Measurements from ENCODE around the gene CES3. TPM values are rescaled to one million over a fixed set of nuclear protein-coding genes. Genes with fewer than 3 reads are reported as not detected.

CES3 gene
- total RNA-seq (1 to 10 TPM; 4.1 to 4.5 TPM), polyA plus RNA-seq (ENCODE audit: insufficient read depth, low read depth, low replicate concordance) (1.5 TPM)
- long read RNA-seq, donor 1 = 0 reads
- long read RNA-seq, donor 2 = 0 reads

DNA sequence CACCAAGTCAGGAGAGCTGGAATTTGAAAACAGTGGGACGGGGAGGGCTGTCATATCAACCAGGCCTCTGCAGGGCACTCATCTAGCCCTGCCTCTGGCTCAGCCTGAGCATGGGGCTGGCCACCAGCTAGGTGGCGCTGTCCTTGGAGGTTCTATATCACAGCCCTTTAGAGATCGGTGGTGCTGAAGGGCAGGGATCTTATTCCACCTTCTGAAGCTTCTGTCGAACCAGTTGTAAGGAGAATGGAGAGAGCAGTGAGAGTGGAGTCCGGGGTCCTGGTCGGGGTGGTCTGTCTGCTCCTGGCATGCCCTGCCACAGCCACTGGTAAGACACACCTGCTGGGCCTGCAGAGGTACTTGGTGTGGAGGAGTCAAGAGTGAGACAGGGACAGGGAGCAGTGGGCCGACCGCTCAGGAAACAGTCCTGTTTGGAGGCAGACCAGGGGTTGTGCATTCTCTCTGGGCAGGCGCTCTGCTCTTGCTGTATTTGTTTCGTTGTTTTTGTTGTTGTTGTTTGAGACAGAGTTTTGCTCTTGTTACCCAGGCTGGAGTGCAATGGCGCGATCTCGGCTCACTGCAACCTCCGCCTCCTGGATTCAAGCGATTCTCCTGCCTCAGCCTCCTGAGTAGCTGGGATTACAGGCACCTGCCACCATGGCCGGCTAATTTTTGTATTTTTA, at the start of gene CES3:
TSS of gene CES3 (plus strand) at position 202 of the 680 bp plus-strand sequence. CDS start at position 244, 42 bp downstream.
- whole genome bisulfite sequencing, 2 donors = 71 to 85% methylated on average over 15 to 16 of the region's 16 CpGs
- peak; percentile 83 for DNase-seq
- intact Hi-C loops (cut with DNase I; ENCODE audit: low total_unique reads) = no loop called here
- no peaks in the 10 kb centered on the region for H3K9me3 ChIP-seq
- H3K27ac ChIP-seq = no peak within 1 kb of the TSS
- no peaks in the 10 kb centered on the region for H3K36me3 ChIP-seq (ENCODE audit: low read depth, missing control alignments)
- no peak within 1 kb of the TSS for H3K4me3 ChIP-seq
- TF ChIP-seq, protein P1, sequence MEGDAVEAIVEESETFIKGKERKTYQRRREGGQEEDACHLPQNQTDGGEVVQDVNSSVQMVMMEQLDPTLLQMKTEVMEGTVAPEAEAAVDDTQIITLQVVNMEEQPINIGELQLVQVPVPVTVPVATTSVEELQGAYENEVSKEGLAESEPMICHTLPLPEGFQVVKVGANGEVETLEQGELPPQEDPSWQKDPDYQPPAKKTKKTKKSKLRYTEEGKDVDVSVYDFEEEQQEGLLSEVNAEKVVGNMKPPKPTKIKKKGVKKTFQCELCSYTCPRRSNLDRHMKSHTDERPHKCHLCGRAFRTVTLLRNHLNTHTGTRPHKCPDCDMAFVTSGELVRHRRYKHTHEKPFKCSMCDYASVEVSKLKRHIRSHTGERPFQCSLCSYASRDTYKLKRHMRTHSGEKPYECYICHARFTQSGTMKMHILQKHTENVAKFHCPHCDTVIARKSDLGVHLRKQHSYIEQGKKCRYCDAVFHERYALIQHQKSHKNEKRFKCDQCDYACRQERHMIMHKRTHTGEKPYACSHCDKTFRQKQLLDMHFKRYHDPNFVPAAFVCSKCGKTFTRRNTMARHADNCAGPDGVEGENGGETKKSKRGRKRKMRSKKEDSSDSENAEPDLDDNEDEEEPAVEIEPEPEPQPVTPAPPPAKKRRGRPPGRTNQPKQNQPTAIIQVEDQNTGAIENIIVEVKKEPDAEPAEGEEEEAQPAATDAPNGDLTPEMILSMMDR (IDR thresholded peaks at IDR 0.05) = peak; percentile 37 to 70 (median 64)
- no peak for TF ChIP-seq POLR2A (IDR thresholded peaks at IDR 0.05)
- H3K27me3 ChIP-seq = no peaks in the 10 kb centered on the region
- H3K4me1 ChIP-seq = no peaks in the 10 kb centered on the region

- Histone ChIP-seq H3K4me1 (peaks cover 5% of the 10 kb centered on the region), H3K27ac (no peak overlapping the region), H3K36me3 (ENCODE audit: low read depth, missing control alignments) (no peaks in the 10 kb centered on the region), H3K27me3 (no peaks in the 10 kb centered on the region), H3K9me3 (no peaks in the 10 kb centered on the region), H3K4me3 (no peak overlapping the region)
- 94 to 97% methylated on average over 4 to 7 of the region's 8 CpGs for WGBS, 2 donors
- DNase-seq = no peak
- intact Hi-C loops (cut with DNase I; ENCODE audit: low total_unique reads) = no loop called here
- TF ChIP-seq, protein P1 (IDR thresholded peaks at IDR 0.05) = no peak
- TF ChIP-seq POLR2A (IDR thresholded peaks at IDR 0.05) = no peak
Observed at GRCh38 chr16:66911801-66912200, 49.3 kb upstream of the CES3 start.

DNA sequence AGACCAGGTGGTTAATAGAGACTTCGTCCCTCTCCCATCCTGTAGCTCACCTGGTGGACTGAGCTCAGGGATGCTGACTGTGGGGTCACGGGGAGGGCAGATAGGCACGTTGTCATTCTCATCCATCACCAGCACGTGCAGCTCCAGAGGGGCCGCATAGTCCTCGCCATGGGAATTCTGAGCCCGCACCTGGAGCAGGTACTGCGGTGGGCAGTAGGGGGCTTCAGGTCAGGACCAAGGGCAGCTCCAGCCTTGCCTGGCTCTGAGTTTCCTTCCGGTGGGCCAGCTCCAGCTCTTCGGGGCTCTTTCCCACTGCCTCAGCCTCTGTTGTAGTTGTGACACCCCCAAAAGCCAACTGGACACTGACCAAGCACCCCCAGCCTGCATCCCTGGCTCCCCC, 48.0 kb upstream of the CES3 start:
- no peak for DNase-seq
- intact Hi-C loops (cut with DNase I; ENCODE audit: low total_unique reads) = no loop called here
- WGBS, 2 donors = 64% methylated on average over 10 of the region's 10 CpGs; no CpG with 5 or more reads in 1 of the 2 donors

DNA sequence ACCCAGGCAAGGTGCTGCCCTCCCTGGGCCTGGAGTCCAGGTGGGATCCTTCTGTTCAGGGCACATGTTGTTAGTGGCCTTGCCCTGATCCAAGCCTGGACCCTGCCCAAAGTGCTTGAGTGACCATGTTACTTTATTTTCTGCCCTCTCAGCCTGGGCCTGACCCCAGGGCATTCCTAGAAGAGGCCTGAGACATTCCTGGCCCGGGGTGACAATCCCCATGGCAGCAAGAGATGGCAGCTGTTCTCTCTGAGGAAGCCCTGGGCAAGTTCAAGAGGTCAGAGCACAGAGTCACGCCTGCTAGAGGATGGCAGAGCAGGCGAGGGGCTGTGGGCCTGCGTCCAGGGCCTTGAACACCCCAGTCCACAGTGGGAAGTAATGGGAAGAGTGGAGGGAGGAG, 47.4 kb upstream of the CES3 start:
- TF ChIP-seq, protein P1 (IDR thresholded peaks at IDR 0.05) = no peak
- no peak for TF ChIP-seq POLR2A (IDR thresholded peaks at IDR 0.05)
- 86 to 87% methylated on average over 4 of the region's 4 CpGs for WGBS, 2 donors
- intact Hi-C loops (cut with DNase I; ENCODE audit: low total_unique reads) = no loop called here
- Histone ChIP-seq H3K27ac (no peak overlapping the region), H3K27me3 (no peaks in the 10 kb centered on the region), H3K4me1 (no peaks in the 10 kb centered on the region), H3K9me3 (no peaks in the 10 kb centered on the region), H3K4me3 (no peak overlapping the region), H3K36me3 (ENCODE audit: low read depth, missing control alignments) (no peaks in the 10 kb centered on the region)
- no peak for DNase-seq

More for the DNA sequence above, 48.0 kb upstream of the CES3 start:
- TF ChIP-seq POLR2A (IDR thresholded peaks at IDR 0.05) = no peak
- TF ChIP-seq, protein P1 (IDR thresholded peaks at IDR 0.05) = no peak
- Histone ChIP-seq H3K27me3 (no peaks in the 10 kb centered on the region), H3K4me1 (no peaks in the 10 kb centered on the region), H3K27ac (no peak overlapping the region), H3K9me3 (no peaks in the 10 kb centered on the region), H3K36me3 (ENCODE audit: low read depth, missing control alignments) (no peaks in the 10 kb centered on the region), H3K4me3 (no peak overlapping the region)

DNA sequence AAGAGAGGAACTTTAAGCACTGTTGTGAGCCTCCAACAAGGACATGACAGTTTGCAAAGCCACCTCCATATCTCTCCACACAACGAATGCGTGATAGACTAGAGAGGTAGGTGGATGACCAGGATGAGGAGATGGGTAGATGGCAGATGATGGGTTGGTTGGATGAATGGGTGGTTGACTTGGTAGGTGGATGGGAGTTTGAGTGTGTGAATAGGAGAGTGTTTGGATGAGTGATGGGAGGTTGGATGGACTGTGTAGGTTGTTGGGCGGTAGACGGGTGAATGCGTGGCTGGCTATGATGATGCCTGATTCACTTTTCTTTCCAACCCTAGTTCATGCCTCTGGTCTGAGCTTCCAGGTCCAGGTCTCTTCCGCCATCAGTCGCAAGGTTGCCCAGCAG, 46.5 kb upstream of the CES3 start:
- no peak overlapping the region for H3K27ac ChIP-seq
- no peak overlapping the region for H3K4me3 ChIP-seq
- H3K9me3 ChIP-seq = no peaks in the 10 kb centered on the region
- WGBS, 2 donors = 97 to 98% methylated on average over 7 of the region's 7 CpGs
- DNase-seq = no peak
- H3K36me3 ChIP-seq (ENCODE audit: low read depth, missing control alignments) = no peaks in the 10 kb centered on the region
- TF ChIP-seq, protein P1 (IDR thresholded peaks at IDR 0.05) = no peak
- no peak for TF ChIP-seq POLR2A (IDR thresholded peaks at IDR 0.05)
- intact Hi-C loops (cut with DNase I; ENCODE audit: low total_unique reads) = no loop called here
- peaks cover 5% of the 10 kb centered on the region for H3K4me1 ChIP-seq
- H3K27me3 ChIP-seq = no peaks in the 10 kb centered on the region

All from testis (tissue), 5 donors.